Activated naive CD4-positive, alpha-beta T cell (primary cell): Measurements from ENCODE around the gene INF2.

Source experiments
- DNase-seq, 4 experiments: peaks; one replicate each; lab custom pipeline; 2025; lab: John Stamatoyannopoulos, UW

Gene INF2

GRCh38 chr14:104770072-104770579, 80.7 kb downstream of the INF2 start:
- DNase-seq = no peak

DNA sequence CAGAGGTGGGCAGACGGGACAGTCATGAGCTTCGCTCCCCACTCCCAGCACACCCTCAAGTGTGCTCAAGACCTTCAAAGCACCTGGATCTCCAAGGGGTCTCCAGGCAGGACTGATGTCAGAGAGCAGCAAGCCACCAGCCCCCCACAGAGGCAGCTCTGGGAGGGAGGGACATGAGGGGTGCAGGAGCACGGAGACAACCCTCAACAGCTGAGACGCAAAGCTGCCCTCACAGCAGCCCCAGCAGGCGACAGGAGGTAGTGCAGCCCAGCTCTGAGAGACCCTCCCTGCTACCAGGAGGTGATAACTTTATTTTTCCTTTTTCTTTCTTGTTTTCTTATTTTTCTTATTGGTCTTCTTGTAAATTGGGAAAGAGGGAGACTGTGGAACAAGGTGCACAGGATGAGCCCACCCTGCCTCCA, 81.4 kb downstream of the INF2 start:
- DNase-seq = no peak

- DNase-seq = no peak
These were observed 82.0 kb downstream of the INF2 start for GRCh38 chr14:104771374-104771773.
